GM12878 (cell line): ENCODE data around the gene DYRK1B.
A peak's percentile ranks its signal among the peaks of the same experiment; 100 is the strongest.

Experiments
- EZH2 ChIP-seq: IDR thresholded peaks from 2 replicates; pipeline ENCODE4 v1.6.1; 2012; ENCODE audit warnings: low read depth, mild to moderate bottlenecking, control low read depth, inconsistent platforms, low read length, borderline replicate concordance; ENCODE audit not compliant: control insufficient read depth
- GABPA ChIP-seq: IDR thresholded peaks from 2 replicates; pipeline ENCODE4 v1.6.1; 2014; ENCODE audit warnings: antibody characterized with exemption, low read depth, mild to moderate bottlenecking, inconsistent platforms
- MYC ChIP-seq: IDR thresholded peaks from 2 replicates; pipeline ENCODE4 v1.6.1; 2011; ENCODE audit warnings: mild to moderate bottlenecking, low read length, moderate library complexity, inconsistent platforms; ENCODE audit not compliant: insufficient read depth, insufficient replicate concordance, insufficient read length, severe bottlenecking
- ZBED1 ChIP-seq: IDR thresholded peaks from 2 replicates; pipeline ENCODE4 v1.6.1; 2016; ENCODE audit warnings: borderline replicate concordance
- TF ChIP-seq, protein P1 (sequence below), 3 experiments: IDR thresholded peaks in 2 of 3; conservative IDR thresholded peaks in 1 of 3; 2 replicates each; pipeline ENCODE4 v1.5.1; 2011; ENCODE audit warnings: low read depth in 3 of 3, low read length in 3 of 3, mild to moderate bottlenecking in 3 of 3, control low read depth in 2 of 3, moderate library complexity in 2 of 3, inconsistent platforms in 1 of 3, mixed read lengths in 1 of 3; ENCODE audit not compliant: control insufficient read depth in 2 of 3, insufficient read depth in 1 of 3; ENCODE audit errors: extremely low read depth in 1 of 3
- TF ChIP-seq, protein P2 (sequence below): IDR thresholded peaks from 2 replicates; pipeline ENCODE4 v1.6.1; 2011; ENCODE audit warnings: low read depth, mild to moderate bottlenecking, low read length, moderate library complexity, borderline replicate concordance; ENCODE audit errors: extremely low read depth
- TF ChIP-seq, protein P3 (sequence below): fragments of 450-650 bp; IDR thresholded peaks from 2 replicates; pipeline ENCODE4 v1.6.1; 2017; ENCODE audit warnings: mild to moderate bottlenecking, moderate library complexity

DNA sequence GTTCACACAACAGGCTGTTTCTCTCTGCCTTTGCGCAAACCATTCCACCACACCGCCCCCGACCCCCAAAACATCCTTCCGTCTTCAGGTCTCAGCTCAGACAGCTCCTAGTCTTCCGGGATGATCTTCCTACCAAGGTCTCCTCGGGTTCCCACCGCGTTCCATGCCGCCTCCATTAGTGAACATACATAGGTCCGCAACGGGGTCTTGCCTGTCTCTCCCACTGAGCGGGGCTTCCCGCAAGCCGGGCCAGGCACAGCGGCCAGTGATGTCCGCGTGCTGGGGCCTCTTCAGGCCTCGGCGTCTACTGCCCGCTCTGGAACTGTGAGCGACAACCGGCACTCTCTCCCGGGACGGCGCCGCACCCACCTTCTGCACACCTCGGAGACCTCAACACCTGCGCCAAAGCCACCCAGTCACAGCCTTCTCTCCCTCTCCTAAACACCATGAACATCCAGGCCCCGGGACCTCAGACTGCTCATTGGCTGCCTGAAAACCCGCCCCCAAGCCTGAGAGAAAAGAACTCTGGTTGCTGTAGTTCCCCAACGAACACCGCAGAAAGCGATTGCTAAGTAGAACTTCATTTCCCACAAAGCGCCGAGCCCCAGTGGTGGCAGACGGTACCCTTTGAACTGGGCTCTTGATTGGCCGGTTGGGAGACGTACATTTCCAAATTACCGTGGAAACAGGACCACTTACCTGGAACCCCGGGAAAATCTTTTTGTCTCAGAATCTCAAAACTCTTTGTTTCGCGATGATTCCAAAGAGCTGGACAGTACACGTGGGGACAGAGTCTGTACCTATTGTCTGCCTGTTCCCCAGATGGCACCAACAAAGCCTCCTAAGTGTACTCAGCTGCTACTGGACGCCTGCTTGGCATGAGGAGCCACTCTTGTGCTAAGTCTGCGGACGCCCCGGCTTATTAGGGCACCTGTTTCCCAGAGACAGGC, 9.5 kb downstream of the DYRK1B start:
- no peak for TF ChIP-seq GABPA
- TF ChIP-seq, protein P1, sequence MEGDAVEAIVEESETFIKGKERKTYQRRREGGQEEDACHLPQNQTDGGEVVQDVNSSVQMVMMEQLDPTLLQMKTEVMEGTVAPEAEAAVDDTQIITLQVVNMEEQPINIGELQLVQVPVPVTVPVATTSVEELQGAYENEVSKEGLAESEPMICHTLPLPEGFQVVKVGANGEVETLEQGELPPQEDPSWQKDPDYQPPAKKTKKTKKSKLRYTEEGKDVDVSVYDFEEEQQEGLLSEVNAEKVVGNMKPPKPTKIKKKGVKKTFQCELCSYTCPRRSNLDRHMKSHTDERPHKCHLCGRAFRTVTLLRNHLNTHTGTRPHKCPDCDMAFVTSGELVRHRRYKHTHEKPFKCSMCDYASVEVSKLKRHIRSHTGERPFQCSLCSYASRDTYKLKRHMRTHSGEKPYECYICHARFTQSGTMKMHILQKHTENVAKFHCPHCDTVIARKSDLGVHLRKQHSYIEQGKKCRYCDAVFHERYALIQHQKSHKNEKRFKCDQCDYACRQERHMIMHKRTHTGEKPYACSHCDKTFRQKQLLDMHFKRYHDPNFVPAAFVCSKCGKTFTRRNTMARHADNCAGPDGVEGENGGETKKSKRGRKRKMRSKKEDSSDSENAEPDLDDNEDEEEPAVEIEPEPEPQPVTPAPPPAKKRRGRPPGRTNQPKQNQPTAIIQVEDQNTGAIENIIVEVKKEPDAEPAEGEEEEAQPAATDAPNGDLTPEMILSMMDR (IDR thresholded peaks at IDR 0.05 in 2 of 3, conservative IDR thresholded peaks at IDR 0.05 in 1 of 3; ENCODE audit: control insufficient read depth in 2 of 3, extremely low read depth in 1 of 3, insufficient read depth in 1 of 3, low read depth in 3 of 3, low read length in 3 of 3) = no peak
- TF ChIP-seq, protein P2, sequence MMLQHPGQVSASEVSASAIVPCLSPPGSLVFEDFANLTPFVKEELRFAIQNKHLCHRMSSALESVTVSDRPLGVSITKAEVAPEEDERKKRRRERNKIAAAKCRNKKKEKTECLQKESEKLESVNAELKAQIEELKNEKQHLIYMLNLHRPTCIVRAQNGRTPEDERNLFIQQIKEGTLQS = no peak
- TF ChIP-seq, protein P3, sequence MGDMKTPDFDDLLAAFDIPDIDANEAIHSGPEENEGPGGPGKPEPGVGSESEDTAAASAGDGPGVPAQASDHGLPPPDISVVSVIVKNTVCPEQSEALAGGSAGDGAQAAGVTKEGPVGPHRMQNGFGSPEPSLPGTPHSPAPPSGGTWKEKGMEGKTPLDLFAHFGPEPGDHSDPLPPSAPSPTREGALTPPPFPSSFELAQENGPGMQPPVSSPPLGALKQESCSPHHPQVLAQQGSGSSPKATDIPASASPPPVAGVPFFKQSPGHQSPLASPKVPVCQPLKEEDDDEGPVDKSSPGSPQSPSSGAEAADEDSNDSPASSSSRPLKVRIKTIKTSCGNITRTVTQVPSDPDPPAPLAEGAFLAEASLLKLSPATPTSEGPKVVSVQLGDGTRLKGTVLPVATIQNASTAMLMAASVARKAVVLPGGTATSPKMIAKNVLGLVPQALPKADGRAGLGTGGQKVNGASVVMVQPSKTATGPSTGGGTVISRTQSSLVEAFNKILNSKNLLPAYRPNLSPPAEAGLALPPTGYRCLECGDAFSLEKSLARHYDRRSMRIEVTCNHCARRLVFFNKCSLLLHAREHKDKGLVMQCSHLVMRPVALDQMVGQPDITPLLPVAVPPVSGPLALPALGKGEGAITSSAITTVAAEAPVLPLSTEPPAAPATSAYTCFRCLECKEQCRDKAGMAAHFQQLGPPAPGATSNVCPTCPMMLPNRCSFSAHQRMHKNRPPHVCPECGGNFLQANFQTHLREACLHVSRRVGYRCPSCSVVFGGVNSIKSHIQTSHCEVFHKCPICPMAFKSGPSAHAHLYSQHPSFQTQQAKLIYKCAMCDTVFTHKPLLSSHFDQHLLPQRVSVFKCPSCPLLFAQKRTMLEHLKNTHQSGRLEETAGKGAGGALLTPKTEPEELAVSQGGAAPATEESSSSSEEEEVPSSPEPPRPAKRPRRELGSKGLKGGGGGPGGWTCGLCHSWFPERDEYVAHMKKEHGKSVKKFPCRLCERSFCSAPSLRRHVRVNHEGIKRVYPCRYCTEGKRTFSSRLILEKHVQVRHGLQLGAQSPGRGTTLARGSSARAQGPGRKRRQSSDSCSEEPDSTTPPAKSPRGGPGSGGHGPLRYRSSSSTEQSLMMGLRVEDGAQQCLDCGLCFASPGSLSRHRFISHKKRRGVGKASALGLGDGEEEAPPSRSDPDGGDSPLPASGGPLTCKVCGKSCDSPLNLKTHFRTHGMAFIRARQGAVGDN = 0 out of 2 replicates have a peak, but pooled peaks have one; percentile 19
- no peak for TF ChIP-seq EZH2
- no peak for TF ChIP-seq MYC
- TF ChIP-seq ZBED1 = no peak
